Measurements from ENCODE around the gene PEX13.

DNA sequence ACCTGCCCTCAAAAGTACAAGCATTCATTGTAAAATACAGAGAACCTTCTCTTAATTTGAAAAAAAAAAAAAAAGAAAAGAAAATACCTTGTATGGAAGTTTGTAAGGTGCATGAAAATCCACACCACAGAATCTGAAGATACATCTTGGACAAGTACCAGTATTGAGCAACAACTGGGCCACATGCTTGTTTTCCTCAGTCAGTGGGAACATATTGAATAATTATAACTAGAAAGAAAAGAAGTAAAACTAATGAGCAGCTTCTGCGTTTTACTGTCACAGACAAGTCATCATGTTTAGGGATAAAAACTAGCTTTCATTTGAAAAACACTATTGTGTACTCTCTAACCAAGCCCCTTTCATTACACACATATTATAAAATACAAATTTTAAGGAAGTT, 5.8 kb upstream of the PEX13 start:
- TF ChIP-seq CTCF (conservative IDR thresholded peaks at IDR 0.05) (no peak), ZFX (IDR thresholded peaks at IDR 0.05) (no peak)
